GM12873 (cell line): ENCODE measurements around the gene OR11G2.

Source experiments
- TF ChIP-seq, protein P1 (sequence below): IDR thresholded peaks from 2 replicates; pipeline ENCODE4 v1.5.1; 2012; ENCODE audit warnings: low read depth, mild to moderate bottlenecking, moderate library complexity, low read length, control low read depth; ENCODE audit not compliant: insufficient read depth; ENCODE audit errors: missing control alignments

The OR11G2 gene, protein sequence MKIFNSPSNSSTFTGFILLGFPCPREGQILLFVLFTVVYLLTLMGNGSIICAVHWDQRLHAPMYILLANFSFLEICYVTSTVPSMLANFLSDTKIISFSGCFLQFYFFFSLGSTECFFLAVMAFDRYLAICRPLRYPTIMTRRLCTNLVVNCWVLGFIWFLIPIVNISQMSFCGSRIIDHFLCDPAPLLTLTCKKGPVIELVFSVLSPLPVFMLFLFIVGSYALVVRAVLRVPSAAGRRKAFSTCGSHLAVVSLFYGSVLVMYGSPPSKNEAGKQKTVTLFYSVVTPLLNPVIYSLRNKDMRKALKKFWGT

GRCh38 chr14:20190596-20190995, at the start of gene OR11G2:
OR11G2 (plus strand) TSS chr14:20190896; CDS start chr14:20197438, 6,542 bp downstream.
- TF ChIP-seq, protein P1, sequence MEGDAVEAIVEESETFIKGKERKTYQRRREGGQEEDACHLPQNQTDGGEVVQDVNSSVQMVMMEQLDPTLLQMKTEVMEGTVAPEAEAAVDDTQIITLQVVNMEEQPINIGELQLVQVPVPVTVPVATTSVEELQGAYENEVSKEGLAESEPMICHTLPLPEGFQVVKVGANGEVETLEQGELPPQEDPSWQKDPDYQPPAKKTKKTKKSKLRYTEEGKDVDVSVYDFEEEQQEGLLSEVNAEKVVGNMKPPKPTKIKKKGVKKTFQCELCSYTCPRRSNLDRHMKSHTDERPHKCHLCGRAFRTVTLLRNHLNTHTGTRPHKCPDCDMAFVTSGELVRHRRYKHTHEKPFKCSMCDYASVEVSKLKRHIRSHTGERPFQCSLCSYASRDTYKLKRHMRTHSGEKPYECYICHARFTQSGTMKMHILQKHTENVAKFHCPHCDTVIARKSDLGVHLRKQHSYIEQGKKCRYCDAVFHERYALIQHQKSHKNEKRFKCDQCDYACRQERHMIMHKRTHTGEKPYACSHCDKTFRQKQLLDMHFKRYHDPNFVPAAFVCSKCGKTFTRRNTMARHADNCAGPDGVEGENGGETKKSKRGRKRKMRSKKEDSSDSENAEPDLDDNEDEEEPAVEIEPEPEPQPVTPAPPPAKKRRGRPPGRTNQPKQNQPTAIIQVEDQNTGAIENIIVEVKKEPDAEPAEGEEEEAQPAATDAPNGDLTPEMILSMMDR, result no peak

DNA sequence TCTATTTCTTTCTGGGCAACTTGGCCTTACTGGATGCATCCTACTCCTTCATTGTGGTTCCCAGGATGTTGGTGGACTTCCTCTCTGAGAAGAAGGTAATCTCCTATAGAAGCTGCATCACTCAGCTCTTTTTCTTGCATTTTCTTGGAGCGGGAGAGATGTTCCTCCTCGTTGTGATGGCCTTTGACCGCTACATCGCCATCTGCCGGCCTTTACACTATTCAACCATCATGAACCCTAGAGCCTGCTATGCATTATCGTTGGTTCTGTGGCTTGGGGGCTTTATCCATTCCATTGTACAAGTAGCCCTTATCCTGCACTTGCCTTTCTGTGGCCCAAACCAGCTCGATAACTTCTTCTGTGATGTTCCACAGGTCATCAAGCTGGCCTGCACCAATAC, 46.8 kb upstream of the OR11G2 start:
- TF ChIP-seq, protein P1, result peak; percentile 11

DNA sequence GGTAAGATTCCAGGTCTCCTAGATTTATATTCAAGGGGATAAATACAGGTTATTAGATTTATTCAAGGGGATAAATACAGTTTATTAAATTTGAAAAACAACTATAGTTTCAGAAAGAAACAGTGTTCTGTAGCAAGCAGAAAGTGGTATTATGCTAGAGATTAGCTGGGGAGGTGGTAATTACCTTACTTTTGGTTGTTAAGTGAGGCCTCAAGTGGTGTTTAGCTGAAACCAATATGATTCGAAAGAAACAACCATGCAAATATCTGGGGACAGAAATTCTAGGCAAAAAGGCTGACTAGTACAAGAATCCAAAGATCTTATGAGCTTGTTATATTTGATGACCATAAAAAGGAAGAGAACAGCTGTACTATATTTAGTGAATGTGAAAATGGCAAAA, 45.9 kb upstream of the OR11G2 start:
- TF ChIP-seq, protein P1, result no peak

GRCh38 chr14:20164462-20164861, 26.2 kb upstream of the OR11G2 start:
- TF ChIP-seq, protein P1, result no peak

DNA sequence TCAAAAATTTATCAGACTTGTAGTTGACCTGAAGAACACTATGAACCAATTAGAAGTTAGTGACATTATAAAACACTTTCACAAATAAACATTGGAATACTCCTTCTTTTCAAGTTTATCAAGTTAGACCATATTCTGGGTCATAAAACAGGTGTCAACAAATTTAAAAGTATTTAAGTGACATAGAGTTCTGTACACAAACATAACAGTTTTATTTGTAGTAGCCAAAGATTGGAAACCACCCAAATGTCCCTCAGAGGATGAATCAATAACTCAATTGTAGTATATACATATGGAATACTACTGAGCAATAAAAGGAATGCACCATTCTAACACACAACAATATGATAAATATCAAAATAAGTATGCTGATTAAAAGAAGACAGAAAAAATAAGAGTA, 23.6 kb upstream of the OR11G2 start:
- TF ChIP-seq, protein P1, result no peak

- TF ChIP-seq, protein P1, result no peak
Measured at GRCh38 chr14:20176330-20176729, 14.4 kb upstream of the OR11G2 start.

GRCh38 chr14:20177433-20177974, 13.2 kb upstream of the OR11G2 start:
- TF ChIP-seq, protein P1, result no peak
